Mammary epithelial cell (primary cell): ENCODE data around the gene THOP1.

ENCODE experiments used
- CTCF ChIP-seq, 2 donors: IDR thresholded peaks in 1 of 2; conservative IDR thresholded peaks in 1 of 2; 2 replicates each; pipeline ENCODE4 v1.5.1; 2011 to 2012; ENCODE audit warnings: inconsistent platforms in 2 of 2, low read length in 2 of 2, mild to moderate bottlenecking in 2 of 2, control low read depth in 1 of 2, low read depth in 1 of 2; ENCODE audit not compliant: insufficient read depth in 1 of 2; ENCODE audit errors: extremely low read depth in 1 of 2
- EZH2 ChIP-seq: IDR thresholded peaks from 2 replicates; pipeline ENCODE4 v1.6.1; 2012; ENCODE audit warnings: low read length, inconsistent platforms, borderline replicate concordance

- no peak for TF ChIP-seq EZH2
- no peak for TF ChIP-seq CTCF (conservative IDR thresholded peaks at IDR 0.05 in 1 of 2, IDR thresholded peaks at IDR 0.05 in 1 of 2; ENCODE audit: extremely low read depth in 1 of 2, insufficient read depth in 1 of 2, low read depth in 1 of 2, low read length in 2 of 2)
These were observed 15.2 kb downstream of the THOP1 start for GRCh38 chr19:2800506-2800905.
